ENCODE results near the gene STRA6.

The STRA6 gene

DNA sequence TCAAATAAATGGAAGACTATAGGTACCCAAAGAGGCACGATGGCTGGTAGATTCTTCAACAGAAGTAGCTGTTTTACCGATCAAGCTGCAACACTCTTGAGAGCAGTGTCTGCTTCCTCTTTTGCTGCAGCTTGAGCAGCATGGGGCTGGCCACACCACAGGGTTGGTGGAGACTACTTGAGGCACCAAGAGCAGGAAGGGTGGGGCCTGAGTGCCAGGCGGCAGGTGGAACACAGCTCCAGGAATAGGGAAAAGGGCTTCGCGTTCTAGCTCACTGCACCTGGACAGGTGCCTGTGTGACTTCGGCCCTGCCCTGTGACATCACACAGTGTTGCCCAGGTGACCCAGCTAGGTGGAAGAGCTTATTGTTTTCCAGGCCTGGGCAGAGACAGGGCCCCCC, 33.4 kb upstream of the STRA6 start, which contains the start of gene CCDC33:
Gene CCDC33 (plus strand): TSS at position 365 of the 400 bp plus-strand sequence. CDS start 394 bp downstream, outside the sequence.
- no peaks in the 10 kb centered on the region for H3K4me1 ChIP-seq (ENCODE audit: control insufficient read depth, insufficient read depth, low read length)
- H3K9ac ChIP-seq (ENCODE audit: low read length) = no peak within 1 kb of the TSS
- H3K27me3 ChIP-seq (ENCODE audit: control insufficient read depth, insufficient read depth, low read length) = no peaks in the 10 kb centered on the region
- H3K27ac ChIP-seq (ENCODE audit: low read depth, low read length) = no peak within 1 kb of the TSS
- no peak within 1 kb of the TSS for H3K4me3 ChIP-seq (ENCODE audit: low read length)
- no peaks in the 10 kb centered on the region for H3K36me3 ChIP-seq (ENCODE audit: control insufficient read depth, insufficient read depth, low read length)

DNA sequence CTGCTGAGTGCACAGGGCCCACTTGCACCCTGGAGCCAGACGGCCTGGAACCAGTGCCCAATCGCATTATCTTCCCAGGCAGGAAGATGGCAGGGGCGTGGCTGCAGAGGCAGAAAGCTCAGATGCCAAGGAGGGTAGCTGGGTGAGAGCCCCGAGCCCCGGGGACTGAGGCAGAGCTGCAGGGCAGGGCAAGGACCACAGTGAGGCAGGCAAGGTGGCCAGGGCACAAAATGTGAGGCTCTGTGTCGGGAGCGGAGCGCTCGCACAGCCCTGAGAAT, 31.9 kb upstream of the STRA6 start:
- Histone ChIP-seq H3K4me3 (ENCODE audit: low read length) (no peak overlapping the region), H3K4me1 (ENCODE audit: control insufficient read depth, insufficient read depth, low read length) (no peaks in the 10 kb centered on the region), H3K27me3 (ENCODE audit: control insufficient read depth, insufficient read depth, low read length) (peaks cover 4% of the 10 kb centered on the region), H3K36me3 (ENCODE audit: control insufficient read depth, insufficient read depth, low read length) (no peaks in the 10 kb centered on the region), H3K27ac (ENCODE audit: low read depth, low read length) (no peak overlapping the region), H3K9ac (ENCODE audit: low read length) (no peak overlapping the region)

DNA sequence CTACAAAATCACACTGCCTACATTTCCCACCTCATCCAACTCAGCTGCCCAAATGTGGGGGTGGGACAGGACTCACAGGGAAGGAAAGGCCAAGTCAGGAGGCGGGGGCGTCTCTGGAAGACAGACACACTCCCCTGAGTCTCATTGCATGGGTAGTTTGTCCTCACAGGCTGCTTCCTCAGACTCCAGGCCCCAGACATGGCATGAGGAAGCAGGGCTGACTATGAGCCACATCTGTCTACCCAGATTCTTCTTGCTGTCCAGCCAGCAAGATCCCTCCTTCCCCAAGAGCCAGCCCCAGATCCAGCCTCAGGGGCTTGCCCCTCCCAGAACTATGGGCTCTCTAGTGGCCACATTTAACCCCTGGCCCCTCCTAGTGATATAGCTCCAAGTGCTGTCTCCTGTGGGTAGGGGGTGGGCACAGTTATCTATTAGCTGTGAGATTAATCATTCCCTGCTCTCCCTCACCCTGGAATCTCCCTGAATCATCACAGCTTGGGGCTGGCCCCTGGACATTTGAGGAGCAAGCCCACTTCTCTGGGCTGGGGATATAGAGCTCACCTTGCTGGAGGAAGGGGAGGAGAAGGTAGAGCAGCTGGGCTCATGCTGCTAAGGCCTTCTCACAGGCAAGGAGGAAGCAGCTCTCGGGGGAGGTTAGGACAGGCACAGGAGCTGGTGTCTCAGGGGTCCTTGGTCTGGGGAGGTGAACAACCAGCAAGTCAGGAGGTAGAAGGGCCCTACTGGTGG, 31.4 kb upstream of the STRA6 start:
- Histone ChIP-seq H3K4me3 (ENCODE audit: low read length) (no peak overlapping the region), H3K27ac (ENCODE audit: low read depth, low read length) (no peak overlapping the region), H3K27me3 (ENCODE audit: control insufficient read depth, insufficient read depth, low read length) (peaks cover 4% of the 10 kb centered on the region), H3K4me1 (ENCODE audit: control insufficient read depth, insufficient read depth, low read length) (no peaks in the 10 kb centered on the region), H3K9ac (ENCODE audit: low read length) (no peak overlapping the region), H3K36me3 (ENCODE audit: control insufficient read depth, insufficient read depth, low read length) (no peaks in the 10 kb centered on the region)

- no peaks in the 10 kb centered on the region for H3K4me1 ChIP-seq (ENCODE audit: control insufficient read depth, insufficient read depth, low read length)
- no peak overlapping the region for H3K27ac ChIP-seq (ENCODE audit: low read depth, low read length)
- no peak overlapping the region for H3K9ac ChIP-seq (ENCODE audit: low read length)
- no peaks in the 10 kb centered on the region for H3K36me3 ChIP-seq (ENCODE audit: control insufficient read depth, insufficient read depth, low read length)
- H3K27me3 ChIP-seq (ENCODE audit: control insufficient read depth, insufficient read depth, low read length) = peaks cover 4% of the 10 kb centered on the region
- H3K4me3 ChIP-seq (ENCODE audit: low read length) = no peak overlapping the region
Measured at GRCh38 chr15:74233373-74233772, 30.8 kb upstream of the STRA6 start.

- peaks cover 4% of the 10 kb centered on the region for H3K27me3 ChIP-seq (ENCODE audit: control insufficient read depth, insufficient read depth, low read length)
- no peaks in the 10 kb centered on the region for H3K36me3 ChIP-seq (ENCODE audit: control insufficient read depth, insufficient read depth, low read length)
- no peak overlapping the region for H3K27ac ChIP-seq (ENCODE audit: low read depth, low read length)
- H3K9ac ChIP-seq (ENCODE audit: low read length) = no peak overlapping the region
- H3K4me1 ChIP-seq (ENCODE audit: control insufficient read depth, insufficient read depth, low read length) = no peaks in the 10 kb centered on the region
- no peak overlapping the region for H3K4me3 ChIP-seq (ENCODE audit: low read length)
Measured at GRCh38 chr15:74231475-74231874, 28.9 kb upstream of the STRA6 start.

- Histone ChIP-seq H3K4me1 (ENCODE audit: control insufficient read depth, insufficient read depth, low read length) (no peaks in the 10 kb centered on the region), H3K27me3 (ENCODE audit: control insufficient read depth, insufficient read depth, low read length) (peaks cover 4% of the 10 kb centered on the region), H3K36me3 (ENCODE audit: control insufficient read depth, insufficient read depth, low read length) (no peaks in the 10 kb centered on the region), H3K4me3 (ENCODE audit: low read length) (no peak overlapping the region), H3K9ac (ENCODE audit: low read length) (no peak overlapping the region), H3K27ac (ENCODE audit: low read depth, low read length) (no peak overlapping the region)
Measured at GRCh38 chr15:74229686-74230085, 27.1 kb upstream of the STRA6 start.

DNA sequence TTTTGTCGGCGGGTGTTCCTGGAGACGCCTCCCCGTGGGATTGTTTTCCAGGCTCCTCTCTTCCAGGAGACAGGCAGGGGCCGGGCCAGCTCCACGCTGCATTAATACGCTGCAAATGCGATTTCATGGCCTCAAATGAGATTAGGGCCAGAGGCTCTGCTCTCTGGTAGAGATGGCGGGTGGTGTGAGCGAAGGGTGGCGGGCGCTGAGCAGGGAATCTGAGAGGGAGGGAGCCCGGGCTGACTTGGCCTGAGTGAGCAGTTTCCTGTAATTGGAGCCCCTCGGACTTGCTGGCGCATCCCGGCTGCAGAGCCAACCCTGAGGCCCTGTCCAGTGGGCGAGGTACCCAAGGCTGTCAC, 26.1 kb upstream of the STRA6 start:
- Histone ChIP-seq H3K27me3 (ENCODE audit: control insufficient read depth, insufficient read depth, low read length) (peaks cover 4% of the 10 kb centered on the region), H3K9ac (ENCODE audit: low read length) (no peak overlapping the region), H3K27ac (ENCODE audit: low read depth, low read length) (no peak overlapping the region)

DNA sequence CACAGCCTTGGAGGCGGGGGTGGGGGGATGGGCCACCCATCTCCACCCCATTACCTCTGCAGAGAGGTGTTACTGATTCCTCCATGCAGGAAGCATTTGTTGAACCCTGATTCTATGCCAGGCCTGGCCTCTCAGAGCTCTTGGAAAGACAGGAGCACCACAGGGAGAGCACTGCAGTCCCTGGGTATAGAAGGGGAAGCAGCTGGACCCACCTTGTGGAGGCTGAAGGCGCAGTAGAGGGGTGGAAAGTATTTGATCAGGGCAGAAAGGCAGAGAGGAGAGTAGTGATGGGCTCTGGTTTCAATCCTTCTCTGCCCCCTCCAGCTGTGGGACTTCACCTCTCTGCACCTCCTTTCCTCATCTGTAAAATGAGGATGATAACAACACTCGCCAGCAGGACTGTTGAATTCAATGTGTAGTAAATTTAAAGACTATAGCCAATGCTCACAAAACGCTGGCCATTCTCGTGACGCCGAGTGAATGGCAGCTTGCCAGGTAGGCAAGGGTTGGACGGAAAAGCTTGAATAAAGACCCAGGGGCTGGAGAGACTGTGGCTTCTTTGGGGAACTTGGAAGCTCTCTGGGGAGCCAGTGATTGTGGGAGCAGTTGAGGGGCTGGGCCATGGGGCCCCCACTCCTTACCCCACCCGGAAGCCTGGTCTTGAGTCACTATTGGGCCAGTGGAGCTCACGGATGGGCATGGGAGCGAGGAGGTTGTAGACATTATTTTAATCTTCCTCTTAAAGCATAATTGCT, 25.6 kb upstream of the STRA6 start:
- no peak overlapping the region for H3K4me3 ChIP-seq (ENCODE audit: low read length)
- no peaks in the 10 kb centered on the region for H3K4me1 ChIP-seq (ENCODE audit: control insufficient read depth, insufficient read depth, low read length)
- H3K27me3 ChIP-seq (ENCODE audit: control insufficient read depth, insufficient read depth, low read length) = peaks cover 6% of the 10 kb centered on the region
- no peaks in the 10 kb centered on the region for H3K36me3 ChIP-seq (ENCODE audit: control insufficient read depth, insufficient read depth, low read length)
- H3K9ac ChIP-seq (ENCODE audit: low read length) = no peak overlapping the region
- no peak overlapping the region for H3K27ac ChIP-seq (ENCODE audit: low read depth, low read length)

More for the DNA sequence above, 26.1 kb upstream of the STRA6 start:
- H3K4me1 ChIP-seq (ENCODE audit: control insufficient read depth, insufficient read depth, low read length) = no peaks in the 10 kb centered on the region
- no peak overlapping the region for H3K4me3 ChIP-seq (ENCODE audit: low read length)
- no peaks in the 10 kb centered on the region for H3K36me3 ChIP-seq (ENCODE audit: control insufficient read depth, insufficient read depth, low read length)

DNA sequence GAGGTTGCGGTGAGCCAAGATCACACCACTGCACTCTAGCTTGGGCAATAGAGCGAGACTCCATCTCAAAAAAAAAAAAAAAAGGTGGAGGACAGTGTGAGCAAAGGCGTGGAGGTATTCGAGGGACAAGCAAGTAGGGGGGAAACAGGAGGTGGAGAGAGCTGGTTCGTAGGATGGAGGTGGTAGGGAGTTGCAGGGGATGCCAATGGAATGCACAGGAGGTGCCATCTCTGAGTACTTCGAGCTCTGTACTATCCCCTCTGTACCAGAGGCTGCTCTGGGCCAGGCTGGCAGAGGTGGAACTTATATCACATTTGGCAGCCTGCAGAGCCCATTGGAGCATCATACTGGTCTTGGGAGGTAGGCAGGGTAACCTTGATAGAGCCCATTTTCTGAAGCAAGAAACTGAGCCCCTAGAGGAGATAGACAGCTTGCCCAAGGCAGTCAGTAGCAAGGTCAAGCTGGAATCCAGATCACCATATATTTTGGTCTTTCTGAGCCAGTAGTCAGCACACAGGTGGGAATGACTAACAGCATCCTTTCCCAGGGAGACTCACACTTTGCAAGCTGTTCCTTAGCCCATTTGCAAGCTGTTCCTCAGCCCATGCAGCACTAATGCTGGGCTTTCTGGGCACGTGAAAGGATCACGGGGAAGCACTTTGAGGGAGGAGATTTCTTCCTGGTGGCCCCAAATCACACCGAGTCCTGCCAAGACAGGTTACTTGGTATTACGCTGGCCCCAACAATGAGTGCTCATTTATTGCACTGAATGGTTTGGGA, 24.4 kb upstream of the STRA6 start:
- H3K4me1 ChIP-seq (ENCODE audit: control insufficient read depth, insufficient read depth, low read length) = no peaks in the 10 kb centered on the region
- H3K27me3 ChIP-seq (ENCODE audit: control insufficient read depth, insufficient read depth, low read length) = peaks cover 11% of the 10 kb centered on the region
- H3K9ac ChIP-seq (ENCODE audit: low read length) = no peak overlapping the region
- H3K36me3 ChIP-seq (ENCODE audit: control insufficient read depth, insufficient read depth, low read length) = no peaks in the 10 kb centered on the region
- H3K4me3 ChIP-seq (ENCODE audit: low read length) = no peak overlapping the region
- no peak overlapping the region for H3K27ac ChIP-seq (ENCODE audit: low read depth, low read length)

GRCh38 chr15:74225928-74226327, 23.3 kb upstream of the STRA6 start:
- Histone ChIP-seq H3K36me3 (ENCODE audit: control insufficient read depth, insufficient read depth, low read length) (no peaks in the 10 kb centered on the region), H3K27ac (ENCODE audit: low read depth, low read length) (no peak overlapping the region), H3K27me3 (ENCODE audit: control insufficient read depth, insufficient read depth, low read length) (peaks cover 11% of the 10 kb centered on the region), H3K9ac (ENCODE audit: low read length) (no peak overlapping the region), H3K4me3 (ENCODE audit: low read length) (no peak overlapping the region), H3K4me1 (ENCODE audit: control insufficient read depth, insufficient read depth, low read length) (no peaks in the 10 kb centered on the region)

DNA sequence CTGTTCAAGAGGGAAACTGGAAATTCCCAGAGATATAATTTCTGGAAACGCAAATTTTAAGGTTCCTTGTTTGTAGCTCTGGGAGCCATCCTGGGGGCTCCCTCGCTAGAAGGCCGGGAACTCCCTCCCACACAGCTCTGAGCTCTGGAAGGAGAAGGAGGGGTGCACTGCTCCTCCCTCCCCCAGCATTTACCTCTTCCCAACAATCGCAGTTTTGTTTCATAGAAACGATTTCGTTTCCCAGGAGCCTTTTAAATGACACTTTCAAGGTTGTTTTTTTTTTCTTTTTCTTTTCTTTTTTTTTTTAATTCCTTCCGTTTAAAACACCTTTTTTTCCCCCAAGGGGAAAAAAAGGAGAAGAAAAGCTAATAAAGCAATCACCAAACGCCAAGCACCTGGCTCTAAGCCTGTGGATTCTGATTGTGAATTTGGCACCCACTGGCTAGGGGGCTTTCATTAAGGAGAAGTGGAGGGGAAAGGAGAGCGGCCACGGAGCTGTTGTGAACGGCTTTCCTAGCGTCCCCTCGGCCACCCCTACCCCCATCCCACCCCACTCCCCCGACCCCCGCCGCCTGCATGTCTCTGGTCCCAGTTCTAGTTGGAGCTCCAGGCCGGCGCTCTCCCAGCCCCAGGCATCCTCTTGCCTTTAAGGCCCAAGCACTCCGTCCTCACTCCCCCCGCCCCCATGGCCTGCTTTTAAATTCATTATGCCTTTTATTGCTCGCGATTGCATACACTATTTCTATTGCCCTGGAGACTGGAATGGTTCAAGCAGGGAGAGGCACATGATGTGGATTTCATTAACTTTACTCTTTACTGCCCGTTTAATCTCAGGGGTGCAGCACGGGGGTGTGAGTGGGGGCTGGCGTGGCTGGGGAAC, 19.9 kb upstream of the STRA6 start:
- Histone ChIP-seq H3K4me3 (ENCODE audit: low read length) (no peak overlapping the region), H3K4me1 (ENCODE audit: control insufficient read depth, insufficient read depth, low read length) (no peaks in the 10 kb centered on the region), H3K27me3 (ENCODE audit: control insufficient read depth, insufficient read depth, low read length) (peaks cover 6% of the 10 kb centered on the region), H3K27ac (ENCODE audit: low read depth, low read length) (no peak overlapping the region), H3K9ac (ENCODE audit: low read length) (no peak overlapping the region), H3K36me3 (ENCODE audit: control insufficient read depth, insufficient read depth, low read length) (no peaks in the 10 kb centered on the region)
